ENCODE data around the gene XKR7. TPM values are rescaled to one million over a fixed set of nuclear protein-coding genes. Genes with fewer than 3 reads are reported as not detected.
"Not testable (repeated sequence)": the region's sequence is repeated elsewhere in the genome, so short reads cannot be mapped to it uniquely, and the experiment has no call there.

The XKR7 gene
- total and polyA plus RNA-seq, 8 donors: under 0.01 to 0.58 (median 0.21) TPM; not detected in 4

GRCh38 chr20:32033316-32033715 lies 65.4 kb downstream of the XKR7 start:
- no peaks in the 10 kb centered on the region for H3K9me3 ChIP-seq
- peaks cover 4 to 18% (median 12%) of the 10 kb centered on the region in 4 donors for H3K4me1 ChIP-seq
- TF ChIP-seq EP300 (IDR thresholded peaks at IDR 0.05): no peak
- TF ChIP-seq POLR2A (IDR thresholded peaks at IDR 0.05): no peak
- TF ChIP-seq CTCF (IDR thresholded peaks at IDR 0.05): no peak
- TF ChIP-seq POLR2AphosphoS5 (IDR thresholded peaks at IDR 0.05): no peak
- H3K36me3 ChIP-seq: no peaks in the 10 kb centered on the region
- intact Hi-C loops (cut with DNase I; ENCODE audit: low total_unique reads): no loop called here
- DNase-seq: no peak
- peaks cover 0 to 61% (median 28%) of the 10 kb centered on the region in 3 donors for H3K27me3 ChIP-seq
- H3K27ac ChIP-seq: peak overlapping the region in 1 of 5 donors; percentile 52
- H3K4me3 ChIP-seq: no peak overlapping the region
- WGBS, 5 donors: 56 to 74% (median 72%) methylated on average over 2 of the region's 2 CpGs

DNA sequence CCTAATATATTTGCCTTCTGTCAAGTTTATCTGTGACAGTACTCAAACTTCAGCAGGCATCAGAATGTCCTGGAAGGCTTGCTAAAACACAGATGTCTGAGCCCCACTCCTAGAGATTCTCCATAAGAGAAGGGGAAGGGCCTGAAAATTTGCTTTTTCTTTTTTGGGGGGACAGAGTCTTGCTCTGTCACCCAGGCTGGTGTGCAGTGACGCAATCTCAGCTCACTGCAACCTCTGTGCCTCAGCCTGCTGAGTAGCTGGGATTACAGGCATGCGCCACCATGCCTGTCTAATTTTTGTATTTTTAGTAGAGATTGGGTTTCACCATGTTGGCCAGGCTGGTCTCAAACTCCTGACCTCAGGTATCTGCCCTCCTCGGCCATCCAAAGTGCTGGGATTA lies 65.8 kb downstream of the XKR7 start:
- intact Hi-C loops (cut with DNase I; ENCODE audit: low total_unique reads); DNase-seq; H3K4me3 ChIP-seq; H3K36me3 ChIP-seq; H3K9me3 ChIP-seq: not testable (repeated sequence)
- Histone ChIP-seq H3K4me1 (peaks cover 4 to 18% (median 12%) of the 10 kb centered on the region in 4 donors), H3K27me3 (peaks cover 0 to 64% (median 28%) of the 10 kb centered on the region in 3 donors), H3K27ac (peak overlapping the region in 2 of 5 donors; percentile 42 to 52)
- 76 to 92% (median 80%) methylated on average over 3 of the region's 3 CpGs for WGBS, 5 donors

GRCh38 chr20:32034581-32035425 lies 66.9 kb downstream of the XKR7 start:
- H3K36me3 ChIP-seq: no peaks in the 10 kb centered on the region
- intact Hi-C loops (cut with DNase I; ENCODE audit: low total_unique reads): no loop called here
- DNase-seq: peak in 1 of 2 donors; percentile 15
- peaks cover 4 to 18% (median 12%) of the 10 kb centered on the region in 4 donors for H3K4me1 ChIP-seq
- peaks cover 0 to 68% (median 28%) of the 10 kb centered on the region in 3 donors for H3K27me3 ChIP-seq
- H3K9me3 ChIP-seq: no peaks in the 10 kb centered on the region
- peak overlapping the region in 2 of 5 donors; percentile 42 to 52 for H3K27ac ChIP-seq
- TF ChIP-seq CTCF (IDR thresholded peaks at IDR 0.05) (no peak), POLR2A (IDR thresholded peaks at IDR 0.05) (no peak), EP300 (IDR thresholded peaks at IDR 0.05) (no peak), POLR2AphosphoS5 (IDR thresholded peaks at IDR 0.05) (no peak)
- WGBS, 5 donors: 50 to 59% (median 56%) methylated on average over 9 of the region's 9 CpGs
- H3K4me3 ChIP-seq: no peak overlapping the region

- intact Hi-C loops (cut with DNase I; ENCODE audit: low total_unique reads): no loop called here
- H3K4me3 ChIP-seq: no peak overlapping the region
- peaks cover 0 to 74% (median 28%) of the 10 kb centered on the region in 3 donors for H3K27me3 ChIP-seq
- TF ChIP-seq POLR2A (IDR thresholded peaks at IDR 0.05) (no peak), EP300 (IDR thresholded peaks at IDR 0.05) (no peak), POLR2AphosphoS5 (IDR thresholded peaks at IDR 0.05) (no peak), CTCF (IDR thresholded peaks at IDR 0.05) (no peak)
- H3K36me3 ChIP-seq: no peaks in the 10 kb centered on the region
- peaks cover 4 to 18% (median 12%) of the 10 kb centered on the region in 4 donors for H3K4me1 ChIP-seq
- WGBS, 5 donors: 79 to 85% (median 81%) methylated on average over 8 of the region's 8 CpGs
- peak overlapping the region in 1 of 5 donors; percentile 52 for H3K27ac ChIP-seq
- H3K9me3 ChIP-seq: no peaks in the 10 kb centered on the region
- no peak for DNase-seq
Measured at GRCh38 chr20:32035426-32035779, 67.5 kb downstream of the XKR7 start.

DNA sequence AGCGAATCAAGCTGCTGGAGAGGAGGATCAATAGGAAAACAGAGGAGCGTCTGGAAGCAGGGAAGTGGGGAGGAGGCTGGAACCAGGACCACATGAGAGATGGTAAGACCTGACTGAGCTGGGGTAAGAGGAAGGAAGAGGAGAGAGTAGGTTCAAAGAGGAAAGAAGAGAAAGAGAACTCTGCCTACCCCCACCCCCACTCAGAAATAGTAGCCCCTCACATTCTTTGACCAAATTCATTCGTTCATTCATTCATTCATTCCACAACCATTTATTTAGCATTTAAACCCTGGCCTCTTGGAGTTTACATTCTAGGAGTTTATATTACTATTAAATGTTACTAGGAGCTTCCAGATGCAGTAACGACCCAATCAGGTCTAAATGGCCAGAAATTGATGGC lies 68.3 kb downstream of the XKR7 start:
- Histone ChIP-seq H3K27ac (peak overlapping the region in 1 of 5 donors; percentile 9), H3K4me3 (no peak overlapping the region), H3K4me1 (peaks cover 2 to 14% (median 7%) of the 10 kb centered on the region in 4 donors), H3K36me3 (no peaks in the 10 kb centered on the region), H3K9me3 (no peaks in the 10 kb centered on the region), H3K27me3 (peaks cover 0 to 77% (median 23%) of the 10 kb centered on the region in 3 donors)
- intact Hi-C loops (cut with DNase I; ENCODE audit: low total_unique reads): no loop called here
- TF ChIP-seq POLR2A (IDR thresholded peaks at IDR 0.05) (no peak), EP300 (IDR thresholded peaks at IDR 0.05) (no peak), POLR2AphosphoS5 (IDR thresholded peaks at IDR 0.05) (no peak), CTCF (IDR thresholded peaks at IDR 0.05) (no peak)
- WGBS, 5 donors: 39 to 47% (median 40%) methylated on average over 4 of the region's 4 CpGs
- DNase-seq: no peak
